Keratinocyte (primary cell): ENCODE measurements around the gene KLHL29.

ENCODE experiments used
- EZH2 ChIP-seq: IDR thresholded peaks from one replicate; pipeline ENCODE4 v1.6.1; 2012; ENCODE audit warnings: inconsistent platforms, mild to moderate bottlenecking, low read length, moderate library complexity
- TF ChIP-seq, protein P1 (sequence below), 3 experiments: IDR thresholded peaks in 1 of 3; conservative IDR thresholded peaks in 1 of 3; optimal IDR thresholded peaks in 1 of 3; 2 replicates in 2 of 3; 3 replicates in 1 of 3; pipeline versions ENCODE3 to v1.5.1; 2011; ENCODE audit warnings: low read length in 3 of 3, mild to moderate bottlenecking in 3 of 3, moderate library complexity in 2 of 3, control low read depth in 1 of 3, inconsistent platforms in 1 of 3; ENCODE audit not compliant: insufficient read depth in 2 of 3; ENCODE audit errors: extremely low read depth in 1 of 3

DNA sequence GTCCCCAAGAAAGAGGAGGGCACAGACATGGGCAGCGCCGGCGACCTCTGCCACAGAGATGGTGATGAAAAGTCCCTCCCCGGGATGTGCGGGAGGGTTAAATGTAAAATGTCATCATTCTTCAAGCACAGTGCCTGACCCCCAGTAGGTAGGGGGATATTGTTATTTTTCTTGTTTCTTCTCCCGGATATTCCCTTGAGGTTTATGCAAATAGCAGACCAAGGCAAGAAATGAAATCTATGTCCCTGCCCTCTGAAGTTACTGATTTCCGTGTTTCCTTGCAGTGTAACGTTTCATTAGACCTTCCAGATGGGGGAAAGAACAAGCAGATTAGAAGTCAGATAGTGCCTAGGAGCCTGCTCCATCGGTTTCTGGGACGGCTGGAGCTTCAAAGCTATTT is 158.3 kb downstream of the KLHL29 start:
- TF ChIP-seq, protein P1, sequence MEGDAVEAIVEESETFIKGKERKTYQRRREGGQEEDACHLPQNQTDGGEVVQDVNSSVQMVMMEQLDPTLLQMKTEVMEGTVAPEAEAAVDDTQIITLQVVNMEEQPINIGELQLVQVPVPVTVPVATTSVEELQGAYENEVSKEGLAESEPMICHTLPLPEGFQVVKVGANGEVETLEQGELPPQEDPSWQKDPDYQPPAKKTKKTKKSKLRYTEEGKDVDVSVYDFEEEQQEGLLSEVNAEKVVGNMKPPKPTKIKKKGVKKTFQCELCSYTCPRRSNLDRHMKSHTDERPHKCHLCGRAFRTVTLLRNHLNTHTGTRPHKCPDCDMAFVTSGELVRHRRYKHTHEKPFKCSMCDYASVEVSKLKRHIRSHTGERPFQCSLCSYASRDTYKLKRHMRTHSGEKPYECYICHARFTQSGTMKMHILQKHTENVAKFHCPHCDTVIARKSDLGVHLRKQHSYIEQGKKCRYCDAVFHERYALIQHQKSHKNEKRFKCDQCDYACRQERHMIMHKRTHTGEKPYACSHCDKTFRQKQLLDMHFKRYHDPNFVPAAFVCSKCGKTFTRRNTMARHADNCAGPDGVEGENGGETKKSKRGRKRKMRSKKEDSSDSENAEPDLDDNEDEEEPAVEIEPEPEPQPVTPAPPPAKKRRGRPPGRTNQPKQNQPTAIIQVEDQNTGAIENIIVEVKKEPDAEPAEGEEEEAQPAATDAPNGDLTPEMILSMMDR (optimal IDR thresholded peaks at IDR 0.05 in 1 of 3, IDR thresholded peaks at IDR 0.05 in 1 of 3, conservative IDR thresholded peaks at IDR 0.05 in 1 of 3; ENCODE audit: extremely low read depth in 1 of 3, insufficient read depth in 2 of 3, low read length in 3 of 3) = no peak
- no peak for TF ChIP-seq EZH2
